GM19372 (cell line): ENCODE results near the gene MTMR12.
"Not testable (repeated sequence)": the region's sequence is repeated elsewhere in the genome, so short reads cannot be mapped to it uniquely, and the experiment has no call there.

Experiments
- ATAC-seq: cut with Tn5 transposase; IDR thresholded peaks from one replicate; pipeline ENCODE4 v1.9.1; 2021; ENCODE audit warnings: mild to moderate bottlenecking, low read depth, moderate library complexity; ENCODE audit not compliant: unreplicated experiment

Gene MTMR12

DNA sequence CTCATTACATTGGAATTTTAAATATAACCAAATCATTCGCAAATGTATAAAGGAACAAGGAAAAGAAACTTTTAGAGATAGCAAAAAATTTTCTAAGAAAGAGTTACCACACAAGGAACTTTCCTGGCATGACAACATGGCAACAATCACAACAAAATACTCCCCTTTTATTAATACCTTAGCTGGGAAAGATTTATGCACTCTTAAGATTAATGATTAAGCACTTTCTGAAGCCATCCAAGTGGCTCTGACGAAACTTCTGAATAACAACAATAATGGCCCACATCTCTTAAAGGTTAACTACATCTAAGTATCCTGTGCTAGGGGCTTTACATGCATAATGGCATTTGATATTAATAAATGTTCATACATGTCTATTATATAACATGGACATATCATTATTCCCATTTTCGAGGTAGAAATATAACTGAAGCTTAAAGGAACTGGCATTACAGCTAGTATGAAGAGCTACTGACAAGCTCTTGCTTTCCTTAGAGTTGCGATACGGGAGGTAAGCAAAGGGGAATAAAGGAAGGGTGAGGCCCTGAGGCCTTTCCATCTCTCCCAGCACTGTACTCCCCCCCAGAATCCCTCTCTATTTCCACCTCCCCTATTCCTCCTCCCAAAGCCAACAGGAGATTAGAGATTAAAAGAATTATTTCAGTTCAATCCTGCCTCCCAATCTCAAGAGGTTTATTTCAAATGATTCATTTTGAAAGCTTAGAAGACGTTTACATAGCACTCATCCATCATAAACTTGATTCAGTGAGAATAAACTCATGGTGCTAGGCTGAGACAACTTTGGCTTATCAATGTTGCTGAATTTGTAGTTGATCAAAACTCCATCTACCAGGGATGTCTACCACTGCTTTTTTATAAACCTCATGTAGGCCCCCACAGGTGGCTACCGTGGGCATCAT, 9.6 kb downstream of the MTMR12 start:
- ATAC-seq = no peak

DNA sequence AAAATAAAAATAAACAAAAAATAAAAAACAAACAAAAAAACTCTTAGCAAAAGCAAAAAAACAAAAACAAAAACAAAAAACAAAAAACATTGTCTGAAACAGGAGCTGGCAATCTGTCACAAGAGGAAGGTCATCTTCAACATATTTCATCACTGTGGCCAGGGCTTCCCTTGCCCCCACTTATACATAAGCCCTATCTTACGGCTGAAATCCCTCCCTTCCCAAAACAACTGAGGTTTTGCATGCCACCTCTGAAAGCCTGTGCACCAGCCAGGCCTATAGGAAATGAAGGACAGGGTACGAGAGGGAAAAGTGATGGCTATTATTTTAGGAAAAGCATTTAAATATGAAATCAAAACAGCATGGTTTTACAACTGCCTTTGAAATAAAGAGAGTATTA, 10.8 kb downstream of the MTMR12 start:
- no peak for ATAC-seq

DNA sequence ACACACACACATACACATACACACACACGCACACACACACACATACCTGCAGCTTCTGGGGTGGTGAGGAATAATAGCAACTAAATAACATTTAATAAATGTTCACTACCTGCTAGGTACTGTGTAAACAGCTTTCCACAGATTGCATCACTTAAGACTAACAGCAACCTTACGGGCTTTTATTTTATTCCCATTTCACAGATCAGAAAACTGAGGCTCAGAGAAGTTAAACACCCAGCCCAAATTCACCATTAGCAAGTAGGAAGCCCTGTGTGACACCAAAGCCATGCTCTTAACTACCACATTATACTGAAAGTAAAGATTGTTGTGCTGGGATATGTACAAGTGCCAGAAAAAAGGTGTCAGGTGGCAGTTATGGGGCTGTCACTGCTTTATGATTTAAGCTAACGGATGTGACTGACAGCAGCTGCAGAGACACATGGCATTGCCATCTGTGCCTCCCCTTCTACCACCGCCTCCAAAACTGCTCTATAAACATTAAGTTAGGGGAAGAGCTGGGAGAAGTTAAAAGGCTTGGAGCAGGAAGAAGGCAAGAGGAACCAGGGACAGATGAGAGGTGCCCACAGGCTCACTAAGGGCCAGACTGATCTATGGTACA, 13.6 kb downstream of the MTMR12 start:
- no peak for ATAC-seq

DNA sequence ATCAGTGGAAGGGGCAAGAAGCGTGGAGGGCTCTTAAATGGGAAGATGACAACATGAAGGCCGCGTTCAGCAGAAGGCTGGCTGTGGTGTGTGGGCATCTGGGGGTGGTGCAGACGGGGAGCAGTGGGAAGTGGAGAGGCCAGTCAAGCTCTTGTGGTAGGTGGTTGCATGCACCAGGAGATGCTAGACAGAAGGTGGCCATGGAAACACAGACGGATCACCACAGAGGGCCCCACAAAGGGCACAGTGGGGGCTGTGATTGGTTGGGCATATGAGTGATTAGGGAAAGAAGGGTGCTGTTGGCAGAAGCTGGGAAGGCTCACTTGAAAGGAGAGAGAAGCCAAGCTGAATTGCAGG, 14.7 kb downstream of the MTMR12 start:
- no peak for ATAC-seq

DNA sequence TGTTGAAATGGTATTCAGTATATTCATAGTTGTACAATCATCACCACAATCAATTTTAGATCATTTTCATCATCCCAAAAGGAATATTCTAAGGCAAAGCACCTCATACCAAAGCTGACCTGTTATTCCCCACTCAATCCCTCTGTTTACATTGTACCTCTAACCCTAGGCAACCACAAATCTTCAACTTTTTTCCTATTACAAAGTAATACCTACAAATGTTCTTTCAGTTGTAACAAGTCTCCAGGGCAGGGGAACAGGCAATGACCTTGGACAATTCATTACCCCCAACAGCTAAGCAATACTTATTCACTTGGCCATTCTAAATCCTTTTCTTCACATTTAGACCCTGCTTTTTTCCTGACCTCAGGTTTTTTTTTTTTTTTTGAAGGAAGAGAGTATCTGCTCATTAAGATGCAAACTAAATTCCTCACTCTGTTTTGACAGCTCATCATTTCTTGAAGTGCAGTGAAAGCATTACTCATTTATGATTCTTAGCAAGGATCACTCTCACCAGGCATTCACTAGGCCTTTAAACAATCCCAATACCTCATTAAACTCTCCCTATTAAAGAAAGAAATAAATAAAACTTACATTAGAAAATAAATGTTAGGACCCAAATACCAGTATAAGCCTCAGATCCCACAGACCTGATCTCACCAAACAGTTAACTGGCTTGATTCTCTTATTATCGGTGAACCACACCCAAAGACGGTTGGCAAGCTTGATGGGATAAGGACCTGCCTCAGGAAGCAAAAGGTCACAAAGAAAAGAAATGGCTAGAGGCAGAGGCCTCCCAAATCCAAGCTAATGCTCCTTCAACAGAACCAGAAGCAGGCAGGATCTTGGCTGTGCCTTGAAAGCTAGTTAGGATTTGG, 15.3 kb downstream of the MTMR12 start:
- ATAC-seq = no peak

DNA sequence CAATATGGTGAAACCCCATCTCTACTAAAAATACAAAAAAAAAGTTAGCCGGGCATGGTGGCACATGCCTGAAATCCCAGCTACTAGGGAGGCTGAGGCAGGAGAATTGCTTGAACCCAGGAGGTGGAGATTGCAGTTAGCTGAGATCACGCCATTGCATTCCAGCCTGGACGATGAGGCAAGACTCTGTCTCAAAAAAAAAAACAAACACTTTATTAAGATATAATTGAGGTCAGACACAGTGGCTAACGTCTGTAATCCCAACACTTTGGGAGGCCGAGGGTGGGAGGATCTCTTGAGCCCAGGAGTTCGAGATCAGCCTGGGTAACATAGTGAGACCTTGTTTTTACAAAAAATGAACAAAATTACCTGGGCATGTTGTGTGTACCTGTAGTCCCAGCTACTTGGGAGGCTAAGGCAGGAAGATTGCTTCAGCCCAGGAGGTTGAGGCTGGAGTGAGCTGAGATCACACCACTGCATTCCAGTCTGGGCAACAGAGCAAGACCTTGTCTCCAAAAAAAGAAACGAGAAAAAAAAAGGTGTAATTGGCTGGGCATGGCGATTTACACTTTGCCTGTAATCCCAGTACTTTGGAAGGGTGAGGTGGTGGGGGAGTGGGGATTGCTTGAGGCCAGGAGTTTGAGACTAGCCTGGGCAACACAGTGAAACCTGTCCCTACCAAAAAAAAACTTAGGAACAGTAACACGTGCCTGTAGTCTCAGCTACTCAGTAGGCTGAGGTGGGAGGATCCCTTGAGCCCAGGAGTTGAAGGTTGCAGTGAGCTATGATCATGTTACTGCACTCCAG, 16.6 kb downstream of the MTMR12 start:
- not testable (repeated sequence) for ATAC-seq

DNA sequence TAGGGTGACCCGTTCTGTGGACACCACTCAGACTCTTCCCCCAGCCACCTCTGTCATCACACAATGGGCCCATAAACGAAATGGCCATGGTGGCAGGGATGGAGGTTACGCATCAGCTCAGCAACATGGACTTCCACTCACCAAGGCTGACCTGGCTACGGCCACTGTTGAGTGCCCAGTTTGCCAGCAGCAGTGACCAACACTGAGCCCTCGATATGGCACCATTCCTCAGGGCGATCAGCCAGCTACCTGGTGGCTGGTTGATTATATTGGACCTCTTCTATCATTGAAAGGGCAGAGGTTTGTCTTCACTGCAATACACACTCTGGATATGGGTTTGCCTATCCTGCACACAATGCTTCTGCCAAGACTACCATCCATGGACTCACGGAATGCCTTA, 21.1 kb downstream of the MTMR12 start:
- ATAC-seq = no peak

DNA sequence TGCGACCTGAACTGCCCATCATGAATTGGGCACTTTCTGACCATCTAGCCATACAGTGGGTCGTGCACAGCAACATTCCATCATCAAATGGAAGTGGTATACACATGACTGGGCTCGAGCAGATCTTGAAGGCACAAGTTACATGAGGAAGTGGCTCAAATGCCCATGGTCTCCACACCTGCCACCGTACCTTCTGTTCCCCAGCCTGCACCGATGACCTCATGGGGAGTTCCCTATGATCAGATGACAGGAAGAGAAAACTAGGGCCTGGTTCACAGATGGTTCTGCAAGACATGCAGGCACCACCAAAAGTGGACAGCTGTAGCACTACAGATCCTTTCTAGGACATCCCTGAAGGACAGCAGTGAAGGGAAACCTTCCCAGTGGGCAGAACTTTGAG, 21.8 kb downstream of the MTMR12 start:
- ATAC-seq = peak; percentile 51

DNA sequence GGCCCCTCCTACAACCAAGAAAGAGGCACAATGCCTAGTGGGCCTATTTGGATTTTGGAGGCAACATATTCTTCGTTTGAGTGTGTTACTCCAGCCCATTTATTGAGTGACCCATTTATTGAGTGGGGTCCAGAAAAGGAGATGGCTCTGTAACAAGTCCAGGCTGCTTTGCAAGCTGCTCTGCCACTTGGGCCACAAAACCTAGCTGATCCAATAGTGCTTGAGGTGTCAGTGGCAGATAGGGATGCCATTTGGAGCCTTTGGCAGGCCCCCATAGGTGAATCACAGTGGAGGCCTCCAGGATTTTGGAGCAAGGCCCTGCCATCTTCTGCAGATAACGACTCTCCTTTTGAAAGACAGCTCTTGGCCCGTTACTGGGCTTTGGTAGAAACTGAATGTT, 22.2 kb downstream of the MTMR12 start:
- ATAC-seq = not testable (repeated sequence)

DNA sequence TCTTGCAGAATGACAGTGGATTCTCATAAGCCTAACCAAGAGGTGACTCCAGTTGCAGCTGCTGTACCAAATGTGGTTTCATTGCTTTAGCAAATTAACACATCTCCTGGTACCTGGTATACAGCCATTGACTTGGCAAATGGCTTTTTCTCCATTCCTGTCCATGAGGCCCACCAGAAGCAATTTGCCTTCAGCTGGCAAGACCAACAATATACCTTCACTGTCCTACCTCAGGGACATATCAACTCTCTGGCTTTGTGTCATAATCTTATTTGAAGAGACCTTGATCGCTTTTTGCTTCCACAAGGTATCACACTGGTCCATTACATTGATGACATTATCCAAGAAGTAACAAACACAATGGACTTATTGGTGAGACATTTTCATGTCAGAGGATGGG, 22.8 kb downstream of the MTMR12 start:
- not testable (repeated sequence) for ATAC-seq

DNA sequence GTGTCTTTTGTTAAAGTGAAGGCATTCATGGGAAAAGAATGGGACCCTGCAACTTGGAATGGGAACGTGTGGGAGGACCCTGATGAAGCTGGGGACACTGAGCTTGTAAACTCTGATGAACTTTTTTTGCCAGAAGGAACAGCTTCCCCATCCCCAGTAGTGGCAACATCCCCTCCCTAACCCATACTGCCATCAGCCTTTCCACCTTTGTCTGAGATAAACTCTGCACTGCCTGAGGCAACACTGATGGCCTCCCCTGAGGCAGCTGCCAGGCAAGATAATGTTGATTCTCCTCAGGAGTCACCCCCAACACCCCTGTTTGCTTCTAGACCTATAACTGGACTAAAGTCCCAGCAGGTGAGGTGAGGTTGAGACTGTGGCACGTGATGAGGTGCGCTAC, 24.6 kb downstream of the MTMR12 start:
- not testable (repeated sequence) for ATAC-seq

DNA sequence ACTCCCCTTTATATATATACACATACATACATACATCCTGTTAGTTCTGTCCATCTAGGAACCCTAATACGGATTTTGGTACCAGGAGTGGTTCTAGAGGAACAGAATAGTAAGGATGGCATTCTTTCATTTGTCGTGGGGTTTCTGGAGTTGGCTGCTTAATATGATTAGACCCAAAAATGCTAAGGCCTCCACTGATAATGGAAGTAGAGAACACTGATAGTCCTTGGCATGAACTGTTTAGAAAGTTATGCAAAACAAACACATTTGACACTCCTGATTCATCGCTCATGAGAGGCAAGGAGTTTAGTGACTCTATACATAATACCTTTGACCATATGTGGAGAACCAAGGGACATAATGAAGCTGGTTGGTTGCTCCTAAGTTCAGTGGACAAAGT, 25.2 kb downstream of the MTMR12 start:
- not testable (repeated sequence) for ATAC-seq

DNA sequence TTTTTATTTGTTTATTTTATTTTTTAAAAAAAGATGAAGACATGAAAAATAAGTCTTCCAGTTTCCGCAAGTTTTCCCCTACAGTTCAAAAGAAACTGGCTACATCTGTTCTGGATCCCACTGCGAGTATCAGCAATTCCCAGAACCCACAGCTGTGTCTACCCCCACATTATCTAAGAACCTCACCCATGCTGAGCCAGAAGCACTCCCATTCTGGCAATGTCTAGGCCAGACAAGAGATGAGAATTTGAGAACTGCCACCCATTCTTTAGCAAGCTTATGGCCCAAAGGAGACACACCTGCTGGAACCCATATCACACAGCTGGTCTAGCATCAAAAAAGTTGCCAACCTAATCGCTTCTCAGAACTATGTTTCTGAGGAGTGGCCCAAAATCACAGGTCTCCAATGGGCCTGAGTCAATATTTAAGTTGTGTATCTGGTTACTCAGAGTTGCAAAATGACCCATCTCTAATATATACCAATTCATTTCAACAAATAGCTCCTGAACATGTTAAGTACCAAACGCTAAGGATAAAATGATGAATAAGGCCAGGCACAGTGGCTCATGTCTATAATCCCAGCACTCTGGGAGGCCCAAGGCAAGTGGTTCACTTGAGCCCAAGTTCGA, 27.1 kb downstream of the MTMR12 start:
- no peak for ATAC-seq

DNA sequence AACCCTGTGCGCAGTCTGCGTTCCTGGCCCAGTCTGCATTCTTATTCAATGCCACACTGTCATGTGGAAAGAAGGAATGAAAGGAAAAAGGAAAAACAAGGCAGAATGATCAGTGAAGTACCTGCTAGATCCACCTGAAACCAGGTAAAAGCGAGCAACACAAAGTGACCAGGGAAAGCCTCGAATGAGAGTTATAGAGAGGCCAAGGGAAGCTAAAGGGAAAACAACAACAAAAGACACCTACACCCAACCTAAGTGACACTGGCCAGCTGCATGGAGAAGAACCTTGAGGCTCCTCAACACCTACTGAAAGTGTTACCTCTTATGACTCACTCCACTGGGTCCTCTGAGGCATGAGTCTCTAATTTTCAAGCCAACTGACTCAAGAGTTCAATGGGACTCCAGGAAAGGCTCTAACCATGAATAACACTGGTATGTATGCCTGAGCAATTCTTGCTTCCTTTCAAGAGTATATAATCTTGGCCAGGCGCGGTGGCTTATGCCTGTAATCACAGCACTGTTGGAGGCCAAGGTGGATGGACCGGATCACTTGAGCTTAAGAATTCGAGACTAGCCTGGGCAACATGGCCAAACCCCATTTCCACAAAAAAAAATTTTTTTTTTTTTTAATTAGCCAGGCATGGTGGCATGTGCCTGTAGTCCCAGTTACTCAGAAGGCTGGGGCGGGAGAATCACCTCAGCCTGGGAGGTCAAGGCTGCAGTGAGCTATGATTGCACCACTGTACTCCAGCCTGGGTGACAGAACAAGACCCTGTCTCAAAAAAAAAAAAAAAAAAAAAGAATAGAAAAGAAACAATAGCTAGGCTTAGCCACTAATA, 29.0 kb downstream of the MTMR12 start:
- ATAC-seq = no peak

DNA sequence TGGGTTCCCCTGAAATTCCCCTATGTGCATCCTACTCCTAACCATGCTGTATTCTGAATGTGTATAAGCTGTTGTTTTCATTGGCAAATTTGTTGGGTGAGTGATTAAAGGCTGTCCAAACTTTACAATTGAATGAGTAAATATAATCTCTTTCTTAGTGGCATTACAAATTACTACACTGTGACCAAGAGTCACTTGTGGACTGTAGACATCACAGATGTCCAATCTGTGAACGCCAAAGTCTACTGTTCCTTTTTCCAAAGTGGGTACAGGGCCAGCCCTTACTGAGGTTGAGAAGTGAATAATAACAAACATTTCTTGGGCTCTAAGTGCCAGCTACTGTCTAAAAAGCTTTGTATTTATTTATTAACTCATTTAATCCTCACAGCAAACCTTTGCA, 29.7 kb downstream of the MTMR12 start:
- no peak for ATAC-seq

DNA sequence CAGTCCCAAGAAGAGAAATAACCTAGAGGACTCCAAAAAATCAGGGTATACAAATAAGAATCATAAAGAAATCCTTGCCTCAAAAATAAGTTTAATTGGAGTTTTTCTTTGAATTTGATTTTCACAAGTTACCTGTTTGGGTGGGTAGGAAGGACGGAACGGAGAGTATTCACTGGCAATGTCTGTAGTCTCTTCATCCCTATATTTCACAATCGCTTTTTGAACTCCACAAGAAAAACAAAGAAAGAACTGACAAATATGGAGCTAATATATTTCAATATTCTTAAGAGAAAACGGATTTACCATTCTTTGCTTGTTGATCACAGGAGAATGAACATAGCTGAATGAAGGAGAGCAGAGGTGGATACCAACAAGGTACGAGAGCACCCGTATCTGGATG, 30.1 kb downstream of the MTMR12 start:
- ATAC-seq = no peak

DNA sequence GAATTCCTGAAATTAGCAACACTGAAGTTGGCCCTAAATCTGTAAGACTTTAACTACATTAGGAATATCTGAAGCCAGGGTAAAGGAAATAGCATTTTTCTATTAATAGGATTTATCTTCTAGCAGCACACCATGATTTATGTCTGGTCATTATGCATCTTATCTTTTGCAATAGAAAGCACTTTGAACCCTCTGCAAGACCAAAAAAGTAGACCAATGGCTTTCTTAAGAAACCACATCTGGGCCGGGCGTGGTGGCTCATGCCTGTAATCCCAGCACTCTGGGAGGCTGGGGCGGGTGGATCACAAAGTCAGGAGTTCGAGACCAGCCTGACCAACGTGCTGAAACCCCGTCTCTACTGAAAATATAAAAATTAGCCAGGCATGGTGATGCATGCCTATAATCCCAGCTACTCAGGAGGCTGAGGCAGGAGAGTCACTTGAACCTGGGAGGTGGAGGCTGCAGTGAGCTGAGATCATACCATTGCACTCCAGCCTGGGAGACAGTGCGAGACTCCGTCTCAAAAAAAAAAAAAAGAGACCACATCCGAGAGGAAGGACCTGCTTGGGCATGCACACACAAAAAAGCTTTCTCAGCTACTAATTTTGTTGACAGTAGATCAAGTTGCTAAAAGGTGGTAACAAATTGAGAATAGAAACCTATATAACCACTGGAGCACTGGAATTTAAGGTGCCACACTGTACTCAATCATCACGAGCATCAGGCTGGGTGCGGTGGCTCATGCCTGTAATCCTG, 31.2 kb downstream of the MTMR12 start:
- not testable (repeated sequence) for ATAC-seq

DNA sequence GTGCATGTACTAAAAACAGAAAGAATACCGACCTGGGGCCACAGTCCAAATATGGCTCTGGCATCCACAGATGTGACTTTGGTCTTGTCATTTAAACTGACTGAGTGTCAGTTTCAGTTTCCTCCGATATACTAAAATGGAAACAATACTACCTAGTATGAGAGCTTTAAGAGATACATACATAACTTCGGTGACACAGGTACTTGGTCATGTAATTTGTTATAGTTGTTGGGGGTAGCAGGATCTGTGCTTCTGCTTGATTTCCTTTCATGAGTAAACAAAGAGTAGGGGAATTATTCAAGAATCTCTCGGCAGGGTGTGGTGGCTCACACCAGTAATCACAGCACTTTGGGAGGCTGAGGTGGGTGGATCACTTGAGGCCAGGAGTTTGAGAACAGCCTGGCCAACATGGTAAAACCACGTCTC, 32.1 kb downstream of the MTMR12 start:
- ATAC-seq = peak; percentile 87
